Fibroblast of peridontal ligament (primary cell): Measurements from ENCODE around the gene MAP7D1.

Experiments
- DNase-seq: peaks from one replicate; pipeline ENCODE4 v3.0.0-alpha.2; 2010; ENCODE audit errors: extremely low read depth

The MAP7D1 gene

DNA sequence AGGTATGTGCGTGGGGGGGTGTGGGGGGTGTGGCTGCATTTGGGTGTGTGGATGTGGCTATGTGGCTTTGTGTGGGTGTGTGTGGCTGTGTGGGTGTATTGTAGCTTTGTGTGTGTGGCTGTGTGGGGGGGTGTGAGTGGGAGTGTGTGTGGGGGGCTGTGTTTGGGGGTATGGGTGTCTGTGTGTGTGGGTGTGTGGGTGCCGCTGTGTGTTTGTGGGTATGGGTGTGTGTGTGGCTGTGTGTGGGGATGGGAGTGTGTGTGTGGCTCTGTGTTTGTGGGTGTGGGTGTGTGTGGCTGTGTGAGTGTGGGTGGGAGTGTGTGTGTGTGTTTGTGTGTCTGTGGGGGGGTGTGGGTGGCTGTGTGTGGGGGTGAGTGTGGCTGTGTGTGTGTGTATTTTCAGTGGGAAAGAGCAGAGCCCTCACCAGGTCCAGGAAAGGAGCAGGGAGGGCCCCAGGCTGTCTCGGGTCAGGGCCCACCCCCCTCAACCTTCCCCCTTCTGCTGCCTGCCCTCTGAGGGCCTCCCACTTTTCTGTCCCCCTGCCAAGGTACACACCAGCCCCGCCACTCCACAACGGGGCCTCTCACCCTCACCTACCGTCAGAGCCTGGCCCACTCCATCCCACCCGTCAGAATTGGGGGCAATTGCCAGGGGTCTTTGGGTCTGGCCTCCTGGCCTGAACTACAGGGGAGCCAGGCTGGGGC lies 29.0 kb upstream of the MAP7D1 start:
- DNase-seq: no peak

GRCh38 chr1:36128126-36128904 lies 27.6 kb upstream of the MAP7D1 start:
- DNase-seq: no peak

DNA sequence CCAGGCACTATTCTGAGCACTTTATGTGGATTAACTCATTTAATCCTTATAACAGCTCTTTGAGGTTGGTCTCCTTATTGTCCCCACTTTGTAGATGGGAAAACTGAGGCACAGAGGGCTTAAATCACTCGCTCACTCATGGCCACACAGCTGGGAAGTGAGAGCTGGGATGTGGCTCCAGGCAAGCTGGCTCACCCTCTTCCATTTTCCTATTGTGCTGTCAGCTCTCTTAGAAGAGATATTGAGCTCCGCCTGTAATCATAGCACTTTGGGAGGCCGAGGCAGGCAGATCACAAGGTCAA lies 27.1 kb upstream of the MAP7D1 start:
- no peak for DNase-seq

- no peak for DNase-seq
Measured at GRCh38 chr1:36132029-36132428, 23.9 kb upstream of the MAP7D1 start.

GRCh38 chr1:36133484-36133883 lies 22.5 kb upstream of the MAP7D1 start:
- peak; percentile 98 for DNase-seq

GRCh38 chr1:36134031-36134430 lies 21.9 kb upstream of the MAP7D1 start:
- DNase-seq: peak; percentile 34

DNA sequence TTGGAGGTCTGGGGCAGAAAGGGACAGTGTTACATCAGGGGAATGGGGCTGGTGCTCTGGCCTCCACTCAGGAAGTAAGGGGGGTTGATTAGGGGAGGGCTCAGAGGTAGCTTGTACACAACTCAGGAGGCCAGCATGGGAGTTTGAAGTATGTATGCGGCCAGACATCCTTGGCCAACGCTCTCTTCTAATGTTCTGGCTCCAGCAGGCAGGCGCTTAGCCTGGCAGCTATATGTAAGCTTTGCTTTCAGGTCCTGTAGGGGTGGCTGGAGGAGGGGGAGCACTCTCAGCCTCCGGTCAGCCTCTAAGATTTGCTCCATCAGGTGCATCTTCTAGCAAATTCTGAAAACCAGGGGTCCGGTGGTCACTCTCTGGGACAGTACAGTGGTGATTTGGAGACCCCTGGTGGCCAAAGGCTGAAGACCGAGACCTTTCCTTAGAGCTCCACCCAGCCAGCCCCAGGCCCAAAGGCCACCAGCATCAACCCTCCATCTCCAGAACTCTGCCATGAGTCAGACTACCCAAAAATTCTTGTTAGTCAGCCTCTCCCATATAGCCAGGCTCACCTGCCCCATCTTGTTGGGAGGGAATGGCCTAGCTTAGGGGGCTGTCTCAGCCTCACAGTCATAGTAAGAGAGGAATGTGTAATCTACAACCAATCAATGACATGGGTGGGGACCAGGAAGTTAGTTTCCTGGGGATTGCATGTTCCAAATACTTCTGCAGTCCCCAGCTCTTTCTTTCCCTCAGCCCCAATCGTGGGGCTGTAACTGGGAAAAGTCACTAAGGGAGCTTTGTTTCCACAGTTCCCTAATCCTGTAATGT lies 21.2 kb upstream of the MAP7D1 start:
- peak; percentile 70 for DNase-seq

DNA sequence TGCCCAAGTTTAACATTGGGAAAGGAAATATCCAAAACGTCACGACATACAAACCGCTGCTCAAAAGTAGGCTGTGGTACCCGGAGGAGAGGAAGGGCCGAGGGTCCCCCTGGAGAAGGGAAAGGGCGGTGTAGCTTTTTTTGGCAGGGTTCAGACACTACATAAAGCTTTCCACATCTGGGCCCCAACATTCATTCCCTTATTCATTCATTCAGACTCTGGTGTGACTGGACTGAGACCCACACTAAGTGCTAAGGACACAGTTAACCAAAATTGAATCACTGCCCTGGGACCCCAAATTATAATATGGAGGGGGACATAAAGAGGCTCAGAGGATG lies 20.7 kb upstream of the MAP7D1 start:
- no peak for DNase-seq

GRCh38 chr1:36135796-36136195 lies 20.2 kb upstream of the MAP7D1 start:
- no peak for DNase-seq

GRCh38 chr1:36136535-36136934 lies 19.4 kb upstream of the MAP7D1 start:
- DNase-seq: peak; percentile 90

DNA sequence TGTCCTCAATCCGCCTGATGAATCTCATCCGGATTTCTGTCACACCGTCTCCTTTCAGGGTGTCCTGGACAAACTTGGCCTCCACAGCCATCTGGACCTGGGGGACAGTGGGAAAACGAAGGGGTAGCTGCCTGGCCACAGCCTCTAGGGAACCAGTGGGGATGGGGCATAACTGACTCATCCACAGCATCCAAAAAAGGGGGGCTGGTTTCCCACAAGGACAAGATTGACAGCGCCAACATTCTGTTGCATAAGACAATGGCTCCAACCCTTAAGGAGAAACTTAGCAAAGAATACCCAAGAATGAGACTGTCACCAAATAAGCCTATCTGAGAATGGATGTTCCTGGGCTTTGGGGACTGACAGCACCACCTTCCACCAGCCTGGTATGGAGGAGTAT lies 18.7 kb upstream of the MAP7D1 start:
- DNase-seq: no peak

GRCh38 chr1:36137776-36138175 lies 18.2 kb upstream of the MAP7D1 start:
- no peak for DNase-seq

- no peak for DNase-seq
Measured at GRCh38 chr1:36139521-36139920, 16.4 kb upstream of the MAP7D1 start.

DNA sequence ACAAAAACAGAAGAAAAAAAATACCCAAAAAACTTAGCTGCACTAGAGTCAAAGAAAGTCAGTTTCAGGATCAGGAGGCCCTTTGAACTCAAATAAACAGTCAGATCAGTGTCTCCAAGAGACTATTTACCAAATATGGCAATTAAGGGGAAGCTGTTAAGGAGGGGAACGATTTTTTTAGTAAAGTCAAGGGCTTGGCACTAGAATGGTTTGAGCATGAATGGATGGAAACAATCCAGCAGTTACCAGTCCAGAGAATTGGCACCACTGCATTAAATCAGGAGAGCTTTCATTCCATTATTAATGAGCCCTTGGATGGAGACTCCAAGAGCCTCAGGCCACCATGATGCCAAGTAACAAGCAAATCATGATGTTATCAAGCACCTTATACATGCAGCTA lies 13.8 kb upstream of the MAP7D1 start:
- DNase-seq: peak; percentile 18

- no peak for DNase-seq
Measured at GRCh38 chr1:36143424-36143823, 12.5 kb upstream of the MAP7D1 start.

DNA sequence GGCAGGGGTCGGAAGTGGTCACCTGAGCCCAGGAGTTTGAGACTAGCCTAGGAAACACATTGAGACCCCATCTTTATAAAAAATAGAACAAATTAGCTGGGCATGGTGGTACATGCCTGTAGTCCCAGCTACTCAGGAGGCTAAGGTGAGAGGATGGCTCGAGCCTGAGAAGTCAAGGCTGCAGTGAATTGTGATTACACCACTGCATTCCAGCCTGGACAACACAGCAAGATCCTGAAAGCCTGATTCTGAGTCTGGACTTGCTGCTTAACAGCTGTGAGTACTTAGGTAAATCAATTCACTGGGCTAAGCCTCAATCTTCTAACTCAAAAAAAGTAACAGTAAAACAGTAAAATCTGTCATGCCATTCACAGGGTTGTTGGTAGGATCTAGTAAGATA lies 11.5 kb upstream of the MAP7D1 start:
- no peak for DNase-seq

DNA sequence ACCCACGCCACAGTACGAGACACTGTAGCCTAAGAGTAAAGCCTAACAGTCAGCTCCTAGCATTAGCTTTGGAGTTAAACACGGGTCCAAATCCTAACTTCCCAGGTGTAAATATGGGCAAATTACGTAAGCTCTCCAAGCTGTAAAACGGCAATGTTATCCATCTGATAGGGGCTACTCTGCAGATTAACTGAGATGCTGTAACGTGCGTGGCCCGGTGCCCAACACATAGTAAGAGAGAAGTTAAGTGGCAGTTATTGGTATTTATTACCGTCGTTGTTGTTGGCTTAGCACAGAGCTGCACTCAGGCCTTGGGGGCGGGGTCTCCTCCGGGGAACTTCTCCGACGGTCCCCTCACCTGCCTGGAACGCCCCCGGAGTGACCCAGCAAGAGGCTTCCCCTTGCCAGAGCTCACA lies 7.1 kb upstream of the MAP7D1 start:
- peak; percentile 30 for DNase-seq

- DNase-seq: peak; percentile 99
Measured at GRCh38 chr1:36149237-36149972, 6.6 kb upstream of the MAP7D1 start, which contains the start of gene TRAPPC3. TRAPPC3 (minus strand) TSS chr1:36149486; CDS start chr1:36149378, 108 bp downstream.

GRCh38 chr1:36149973-36150295 lies 6.0 kb upstream of the MAP7D1 start:
- no peak for DNase-seq

DNA sequence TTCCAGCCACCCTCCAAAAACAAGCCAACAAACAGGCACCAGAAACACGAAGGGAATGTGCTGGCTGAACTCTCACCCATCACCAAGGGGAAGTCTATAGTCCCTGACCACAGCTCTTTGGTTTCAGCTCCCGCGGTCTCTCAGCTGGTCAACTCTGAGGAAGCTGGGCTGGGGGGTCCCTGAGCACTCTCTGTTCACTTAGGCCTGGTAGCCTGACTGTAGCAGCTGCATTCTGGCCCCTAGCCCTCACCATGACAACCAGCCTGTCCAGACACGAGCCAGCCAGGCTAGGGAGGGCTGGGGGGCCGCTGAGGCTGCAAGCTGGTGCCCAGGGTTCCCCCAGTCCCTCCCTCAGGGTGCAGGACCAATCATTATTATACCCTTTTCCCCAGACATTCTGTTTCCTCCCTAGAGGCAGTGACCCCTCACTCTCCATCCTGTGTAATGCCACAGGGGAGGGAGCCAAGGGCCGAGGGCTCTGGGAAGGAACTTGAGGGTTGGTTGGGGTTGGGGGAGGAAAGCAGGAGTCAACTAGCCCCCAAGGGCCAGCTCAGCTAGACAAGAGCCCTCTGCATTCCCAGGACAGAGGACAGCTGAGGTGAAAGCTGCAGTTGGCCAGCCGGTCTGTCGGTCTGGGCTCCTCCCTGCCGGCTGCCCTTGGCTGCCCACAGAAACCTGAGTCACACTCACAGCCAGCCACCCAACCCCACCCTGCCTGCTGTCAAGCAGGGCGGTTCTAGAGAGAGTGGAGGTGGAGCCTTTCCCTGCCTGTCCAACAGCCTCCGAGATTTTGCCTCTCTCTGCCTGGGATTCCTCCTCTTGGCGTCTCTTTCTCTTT lies 5.4 kb upstream of the MAP7D1 start:
- peak; percentile 88 for DNase-seq

- peak; percentile 14 for DNase-seq
Measured at GRCh38 chr1:36151134-36151844, 4.7 kb upstream of the MAP7D1 start.
